Esophagus muscularis mucosa (tissue), 3 donors: ENCODE results near the gene HOXC11.

Experiments
- POLR2A ChIP-seq: fragments of 450-650 bp; IDR thresholded peaks from one replicate; pipeline ENCODE4 v1.6.1; 2017; ENCODE audit warnings: antibody characterized with exemption, moderate library complexity, mild to moderate bottlenecking, low read depth
- POLR2AphosphoS5 ChIP-seq, 2 donors: sonication (generic); formaldehyde crosslinking; IDR thresholded peaks; one replicate each; pipeline ENCODE4 v1.6.1; 2017; ENCODE audit warnings: antibody characterized with exemption in 2 of 2
- TF ChIP-seq, protein P1 (sequence below), 3 experiments: fragments of 200-600 bp in 2 of 3; fragments of 450-650 bp in 1 of 3; sonication (generic) in 2 of 3; IDR thresholded peaks; one replicate each; pipeline ENCODE4 v1.5.1; 2017 to 2019; ENCODE audit warnings: antibody characterized with exemption in 3 of 3, mild to moderate bottlenecking in 2 of 3, moderate library complexity in 1 of 3

DNA sequence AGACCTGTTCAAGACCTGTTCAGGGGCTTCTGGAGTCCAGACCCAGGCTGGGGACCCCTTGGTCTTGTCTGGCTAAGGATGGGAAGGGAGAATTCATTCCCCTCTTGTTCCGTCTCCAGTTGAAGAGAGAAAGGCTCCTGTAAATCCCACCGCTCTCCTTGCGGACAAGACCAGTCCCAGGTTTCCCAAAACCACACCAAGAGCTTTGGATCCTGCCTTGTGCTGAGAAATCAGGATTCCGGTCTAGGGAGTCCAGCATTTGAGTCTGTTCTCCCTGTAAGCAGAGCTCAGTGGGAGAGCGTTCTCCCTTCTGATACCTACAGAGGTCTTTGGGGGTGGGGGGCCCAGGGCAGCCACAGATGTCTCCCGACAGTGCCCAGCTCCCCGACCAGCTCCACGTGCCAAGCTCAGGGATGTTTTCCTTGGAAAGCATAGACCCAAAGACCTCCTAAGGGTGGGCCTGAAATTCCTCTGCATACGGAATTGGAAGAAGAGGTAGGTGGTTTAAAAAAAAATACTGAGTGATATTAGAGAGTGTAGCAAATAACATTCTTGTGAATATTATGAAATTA, 32.4 kb upstream of the HOXC11 start:
- TF ChIP-seq, protein P1, sequence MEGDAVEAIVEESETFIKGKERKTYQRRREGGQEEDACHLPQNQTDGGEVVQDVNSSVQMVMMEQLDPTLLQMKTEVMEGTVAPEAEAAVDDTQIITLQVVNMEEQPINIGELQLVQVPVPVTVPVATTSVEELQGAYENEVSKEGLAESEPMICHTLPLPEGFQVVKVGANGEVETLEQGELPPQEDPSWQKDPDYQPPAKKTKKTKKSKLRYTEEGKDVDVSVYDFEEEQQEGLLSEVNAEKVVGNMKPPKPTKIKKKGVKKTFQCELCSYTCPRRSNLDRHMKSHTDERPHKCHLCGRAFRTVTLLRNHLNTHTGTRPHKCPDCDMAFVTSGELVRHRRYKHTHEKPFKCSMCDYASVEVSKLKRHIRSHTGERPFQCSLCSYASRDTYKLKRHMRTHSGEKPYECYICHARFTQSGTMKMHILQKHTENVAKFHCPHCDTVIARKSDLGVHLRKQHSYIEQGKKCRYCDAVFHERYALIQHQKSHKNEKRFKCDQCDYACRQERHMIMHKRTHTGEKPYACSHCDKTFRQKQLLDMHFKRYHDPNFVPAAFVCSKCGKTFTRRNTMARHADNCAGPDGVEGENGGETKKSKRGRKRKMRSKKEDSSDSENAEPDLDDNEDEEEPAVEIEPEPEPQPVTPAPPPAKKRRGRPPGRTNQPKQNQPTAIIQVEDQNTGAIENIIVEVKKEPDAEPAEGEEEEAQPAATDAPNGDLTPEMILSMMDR (IDR thresholded peaks at IDR 0.05) = no peak
- TF ChIP-seq POLR2A = no peak
- TF ChIP-seq POLR2AphosphoS5 (IDR thresholded peaks at IDR 0.05) = no peak
